ENCODE results near the gene DCAF12.

GRCh38 chr9:34139477-34140146 is 13.1 kb upstream of the DCAF12 start:
- TF ChIP-seq CTCF (optimal IDR thresholded peaks at IDR 0.05 in 1 of 3, IDR thresholded peaks at IDR 0.05 in 1 of 3, conservative IDR thresholded peaks at IDR 0.05 in 1 of 3; ENCODE audit: extremely low read depth in 1 of 3, insufficient read depth in 2 of 3, low read length in 3 of 3): peak; percentile 12 to 48 (median 23)
- no peak for TF ChIP-seq EZH2 (IDR thresholded peaks at IDR 0.05; ENCODE audit: low read length)

All from keratinocyte (primary cell).